GM21786 (cell line): ENCODE data around the gene PNP.
"Not testable (repeated sequence)": the region's sequence is repeated elsewhere in the genome, so short reads cannot be mapped to it uniquely, and the experiment has no call there.

Source experiments
- ATAC-seq: cut with Tn5 transposase; IDR thresholded peaks from one replicate; pipeline ENCODE4 v1.9.1; 2021; ENCODE audit not compliant: unreplicated experiment

The PNP gene

DNA sequence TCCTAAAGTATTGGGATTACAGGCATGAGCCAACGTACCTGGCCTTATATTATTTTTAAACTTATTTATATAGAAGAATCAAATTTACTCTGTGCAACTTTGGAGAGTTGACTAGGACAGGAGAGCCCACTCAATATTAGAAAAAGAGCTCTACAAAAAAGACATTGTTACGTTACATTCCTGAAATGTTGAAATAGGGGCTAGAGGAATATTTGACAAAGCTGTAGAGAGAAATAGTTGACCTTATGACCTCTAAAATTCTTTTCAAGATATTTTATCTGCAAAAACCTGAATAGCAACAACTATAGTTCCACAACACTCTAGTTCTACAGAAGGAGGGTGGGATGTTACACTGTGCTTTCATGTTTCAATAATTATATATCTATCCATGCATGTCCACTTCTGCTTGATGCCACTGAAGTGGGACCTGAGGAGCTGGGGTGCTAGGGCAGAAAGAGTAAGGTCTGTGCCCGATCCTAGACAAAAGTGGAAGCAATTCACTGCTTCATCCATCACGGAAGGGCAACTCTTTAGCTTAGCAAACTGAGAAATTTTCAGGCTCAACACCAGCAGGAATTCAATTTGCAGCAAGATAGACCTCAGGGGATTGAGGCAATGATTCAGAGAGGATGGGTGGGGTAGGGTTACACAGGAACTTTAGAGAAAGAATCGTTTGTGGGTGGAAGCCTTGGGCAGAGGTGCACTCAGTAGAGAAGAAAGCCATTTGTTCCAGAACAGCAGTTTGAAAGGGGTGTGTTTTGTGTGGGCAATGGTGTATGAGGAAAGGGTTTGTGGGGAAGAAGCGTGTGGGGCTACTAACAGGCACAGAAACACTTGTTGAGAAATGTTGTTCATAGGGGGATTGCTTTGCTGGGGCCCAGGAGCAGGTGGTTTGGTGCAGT lies 20.1 kb downstream of the PNP start:
- no peak for ATAC-seq

DNA sequence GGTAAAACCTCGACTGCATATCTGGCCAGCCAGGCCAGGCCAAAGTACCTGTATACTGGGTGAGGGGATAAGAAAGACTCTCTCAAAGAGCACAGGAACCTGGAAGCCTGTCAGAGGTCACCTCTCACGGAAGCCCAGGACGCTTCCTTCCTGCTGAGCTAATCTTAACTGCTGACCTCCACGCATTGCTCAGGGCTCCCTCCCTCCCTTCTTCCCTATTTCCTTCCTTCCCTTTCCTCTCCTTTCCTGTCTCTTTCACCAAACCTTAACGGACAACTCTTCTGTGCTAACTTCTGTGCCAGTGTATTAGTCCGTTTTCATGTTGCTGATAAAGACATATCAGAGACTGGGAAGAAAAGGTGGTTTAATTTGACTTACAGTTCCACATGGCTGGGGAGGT lies 21.4 kb downstream of the PNP start:
- no peak for ATAC-seq

DNA sequence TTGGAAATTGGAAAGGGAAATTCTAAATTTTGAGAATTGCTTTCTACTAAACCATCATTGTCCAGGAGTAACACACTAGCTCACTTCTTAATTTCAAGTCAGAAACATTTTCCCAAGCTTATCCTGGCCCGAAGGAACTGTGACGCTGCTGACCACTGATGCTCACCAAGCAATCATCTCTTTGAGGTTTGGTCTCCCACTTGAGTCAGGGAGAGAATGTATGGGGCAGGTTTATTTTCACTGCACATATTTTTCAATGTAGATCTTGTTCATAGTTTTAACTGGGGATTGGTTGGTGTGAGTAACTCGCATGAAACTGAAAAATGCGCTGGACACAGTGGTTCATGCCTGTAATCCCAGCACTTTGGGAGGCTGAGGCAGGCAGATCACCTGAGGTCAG lies 23.3 kb downstream of the PNP start:
- ATAC-seq: no peak

DNA sequence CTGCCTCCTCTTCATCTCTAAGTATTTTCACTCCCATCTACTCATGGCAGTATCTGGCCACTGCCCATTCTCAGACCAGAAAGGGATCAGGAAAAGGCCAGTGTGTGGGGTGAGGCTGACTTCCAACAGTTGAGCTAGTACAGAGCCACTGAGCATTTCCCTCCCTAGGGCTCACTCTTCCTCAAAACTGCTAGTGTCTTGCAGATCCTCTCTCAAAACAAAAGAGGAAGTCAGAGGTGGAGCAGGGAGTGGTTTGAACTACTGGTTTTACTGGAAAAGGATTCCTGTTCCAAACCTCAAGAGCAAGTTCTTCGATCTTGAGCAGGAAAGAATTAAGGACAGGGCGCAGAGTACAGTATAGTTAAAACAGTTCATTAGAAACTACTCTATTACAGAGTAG lies 24.4 kb downstream of the PNP start:
- ATAC-seq: no peak

DNA sequence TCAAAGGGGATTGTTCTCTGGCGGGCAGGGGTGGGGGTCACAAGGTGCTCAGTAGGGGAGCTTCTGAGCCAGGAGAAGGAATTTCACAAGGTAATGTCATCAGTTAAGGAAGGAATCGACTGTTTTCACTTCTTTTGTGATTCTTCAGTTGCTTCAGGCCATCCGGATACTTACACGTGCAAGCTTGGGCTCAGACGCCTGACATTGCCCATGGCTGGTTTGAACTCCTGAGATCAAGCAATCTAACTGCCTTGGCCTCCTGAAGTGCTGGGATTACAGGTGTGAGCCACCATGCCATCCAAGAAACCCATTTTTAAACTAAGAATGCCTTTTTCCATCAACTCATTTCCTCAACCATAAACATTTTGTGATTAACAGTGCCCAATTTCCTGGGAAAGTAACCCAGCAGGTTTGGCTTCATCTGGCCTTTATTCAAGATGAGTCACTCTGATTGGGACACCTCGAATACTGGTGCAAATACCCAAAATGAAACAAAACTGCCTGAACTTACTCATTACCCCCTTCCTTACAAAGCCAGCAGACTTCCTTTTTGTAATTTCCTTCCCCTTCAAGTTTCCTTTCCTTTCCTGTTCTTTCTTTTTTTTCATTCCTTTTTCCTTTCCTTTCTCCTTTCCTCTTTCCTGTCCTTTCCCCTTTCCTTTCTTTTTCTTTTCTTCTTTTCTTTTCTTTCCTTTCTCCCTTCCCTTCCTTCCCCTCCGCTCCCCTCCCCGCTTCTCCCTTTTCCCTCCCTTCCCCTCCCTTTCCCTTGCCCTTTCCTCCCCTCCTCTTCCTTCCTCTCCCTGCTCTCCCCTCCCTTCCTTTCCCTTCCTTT lies 25.9 kb downstream of the PNP start:
- ATAC-seq: no peak

DNA sequence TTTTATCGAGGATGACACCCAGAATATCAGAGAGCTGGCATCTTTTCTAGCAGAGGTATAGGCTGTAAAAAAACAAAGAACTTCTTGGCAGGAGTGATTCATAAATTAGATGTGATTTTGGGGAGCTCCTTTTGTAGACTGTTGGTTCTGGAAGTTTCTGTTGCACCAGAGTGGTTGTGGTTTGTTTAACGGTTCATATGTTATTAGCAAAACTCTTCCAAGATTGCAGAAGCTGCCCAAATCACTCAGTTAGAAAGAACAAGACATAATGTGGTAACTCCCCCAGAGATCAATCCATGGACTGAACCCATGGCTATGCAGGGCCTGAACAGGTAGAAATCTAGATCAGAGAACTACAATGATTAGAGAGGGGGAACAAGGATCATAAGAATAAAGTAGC lies 29.4 kb downstream of the PNP start:
- no peak for ATAC-seq

DNA sequence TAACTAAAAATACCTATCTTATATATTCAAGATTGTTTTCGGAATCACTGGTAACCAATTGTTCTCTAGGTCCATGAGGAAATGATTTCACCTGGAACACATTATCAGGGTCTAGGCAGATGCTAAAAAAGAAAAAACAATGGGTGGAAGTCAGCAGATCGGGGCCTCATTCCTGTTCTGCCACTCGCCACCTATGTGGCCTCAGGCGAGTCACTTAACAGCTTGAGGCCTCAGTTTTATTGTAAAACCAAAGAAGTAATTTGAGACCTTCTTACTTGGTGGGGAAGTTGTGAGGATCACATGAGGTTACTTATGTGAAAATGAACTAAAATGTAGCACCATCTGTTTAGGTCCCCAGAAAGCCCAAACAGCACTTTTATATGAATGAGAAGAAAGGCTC lies 29.9 kb downstream of the PNP start:
- ATAC-seq: no peak

DNA sequence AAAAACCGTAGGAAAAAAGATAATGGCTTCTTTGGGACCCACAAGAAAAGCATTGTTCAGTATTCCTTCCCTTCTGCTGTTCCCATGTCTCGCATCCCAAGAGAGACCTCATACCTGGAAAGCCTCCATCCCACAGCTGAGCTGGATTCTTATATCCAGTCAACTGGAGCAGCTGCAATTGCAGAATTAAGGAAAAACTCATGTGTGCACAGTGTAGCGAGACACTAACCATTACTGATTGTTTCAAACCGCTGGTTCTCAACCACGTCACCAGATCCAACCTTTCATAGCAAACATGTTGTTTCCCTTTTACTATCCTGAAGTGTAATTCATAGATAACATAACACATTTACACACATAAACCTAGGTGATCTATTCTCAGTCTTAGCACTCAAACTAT lies 30.7 kb downstream of the PNP start:
- no peak for ATAC-seq

DNA sequence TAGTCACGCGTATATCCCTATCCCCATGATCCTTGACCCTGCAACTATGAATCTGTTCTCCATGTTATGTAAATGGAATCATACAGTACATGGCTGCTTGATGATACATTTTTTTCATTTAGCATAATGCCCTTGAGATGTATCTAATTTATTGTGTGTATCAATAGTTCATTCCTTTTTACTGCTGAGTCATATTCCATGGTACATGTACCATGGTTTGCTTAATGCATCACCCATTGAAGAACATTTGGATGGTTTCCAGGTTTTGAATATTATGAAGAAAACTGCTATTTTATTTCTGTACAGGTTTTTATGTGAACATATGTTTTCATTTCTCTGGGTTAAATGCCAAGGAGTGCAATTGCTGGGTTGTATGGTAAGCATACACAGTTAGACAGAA lies 32.1 kb downstream of the PNP start:
- no peak for ATAC-seq

DNA sequence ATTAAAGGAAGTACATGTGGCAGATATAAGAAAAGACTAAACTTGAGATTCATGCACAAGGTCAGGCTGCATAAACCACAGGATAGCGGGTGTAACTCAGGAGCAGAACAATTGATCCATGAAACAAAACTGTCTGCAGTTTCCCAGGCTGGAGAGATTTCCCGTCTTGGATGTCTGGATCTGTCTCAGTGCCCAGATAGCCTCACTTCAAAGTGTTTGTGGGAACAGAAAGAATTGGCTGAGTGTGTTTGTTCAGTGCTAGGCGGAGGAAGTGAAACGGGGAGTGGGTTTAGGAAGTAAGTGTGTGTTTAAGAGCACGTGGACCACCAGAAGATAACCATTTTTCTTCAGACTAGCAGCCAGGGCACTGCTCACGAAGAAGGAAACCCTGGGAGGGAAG lies 34.7 kb downstream of the PNP start:
- no peak for ATAC-seq

DNA sequence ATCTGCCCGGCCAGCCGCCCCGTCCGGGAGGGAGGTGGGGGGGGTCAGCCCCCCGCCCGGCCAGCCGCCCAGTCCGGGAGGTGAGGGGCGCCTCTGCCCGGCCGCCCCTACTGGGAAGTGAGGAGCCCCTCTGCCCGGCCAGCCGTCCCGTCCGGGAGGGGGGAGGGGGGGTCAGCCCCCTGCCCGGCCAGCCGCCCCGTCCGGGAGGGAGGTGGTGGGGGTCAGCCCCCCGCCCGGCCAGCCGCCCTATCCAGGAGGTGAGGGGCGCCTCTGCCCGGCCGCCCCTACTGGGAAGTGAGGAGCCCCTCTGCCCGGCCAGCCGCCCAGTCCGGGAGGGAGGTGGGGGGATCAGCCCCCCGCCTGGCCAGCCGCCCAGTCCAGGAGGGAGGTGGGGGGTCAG lies 37.1 kb downstream of the PNP start:
- ATAC-seq: not testable (repeated sequence)

DNA sequence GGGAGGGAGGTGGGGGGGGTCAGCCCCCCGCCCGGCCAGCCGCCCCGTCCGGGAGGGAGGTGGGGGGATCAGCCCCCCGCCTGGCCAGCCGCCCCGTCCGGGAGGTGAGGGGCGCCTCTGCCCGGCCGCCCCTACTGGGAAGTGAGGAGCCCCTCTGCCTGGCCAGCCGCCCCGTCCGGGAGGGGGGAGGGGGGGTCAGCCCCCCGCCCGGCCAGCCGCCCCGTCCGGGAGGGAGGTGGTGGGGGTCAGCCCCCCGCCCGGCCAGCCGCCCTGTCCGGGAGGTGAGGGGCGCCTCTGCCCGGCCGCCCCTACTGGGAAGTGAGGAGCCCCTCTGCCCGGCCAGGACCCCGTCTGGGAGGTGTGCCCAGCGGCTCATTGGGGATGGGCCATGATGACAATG lies 37.5 kb downstream of the PNP start:
- not testable (repeated sequence) for ATAC-seq

DNA sequence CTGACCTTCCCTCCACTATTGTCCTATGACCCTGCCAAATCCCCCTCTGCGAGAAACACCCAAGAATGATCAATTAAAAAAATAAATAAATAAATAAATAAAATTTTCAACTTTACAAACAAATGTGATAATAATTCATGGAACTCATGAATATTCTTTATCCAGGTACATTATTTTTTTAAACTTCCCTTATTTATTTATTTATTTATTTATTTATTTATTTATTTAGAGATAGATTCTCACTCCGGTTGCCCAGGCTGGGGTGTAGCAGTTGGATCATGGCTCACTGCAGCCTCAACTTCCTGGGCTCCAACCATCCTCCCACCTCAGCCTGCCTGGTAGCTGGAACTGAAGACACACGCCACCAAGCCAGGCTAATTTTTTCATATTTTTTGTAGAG lies 38.3 kb downstream of the PNP start:
- ATAC-seq: not testable (repeated sequence)

DNA sequence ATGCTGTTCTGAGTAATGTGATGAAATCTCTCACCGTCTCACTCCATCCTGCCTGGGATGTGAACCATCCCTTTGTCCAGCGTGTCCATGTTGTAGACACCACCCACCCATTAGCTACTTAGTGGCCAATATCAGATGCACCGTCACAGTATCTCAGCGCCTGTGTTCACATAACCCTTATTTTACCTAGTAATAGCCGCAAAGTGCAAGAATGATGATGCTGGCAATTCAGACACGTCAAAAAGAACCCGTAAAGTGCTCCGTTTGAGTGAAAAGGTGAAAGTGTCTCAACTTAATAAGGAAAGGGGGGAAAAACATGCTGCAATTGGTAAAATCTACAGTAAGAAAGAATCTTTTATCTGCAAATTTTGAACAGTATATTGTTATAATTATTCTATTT lies 39.2 kb downstream of the PNP start:
- ATAC-seq: no peak

DNA sequence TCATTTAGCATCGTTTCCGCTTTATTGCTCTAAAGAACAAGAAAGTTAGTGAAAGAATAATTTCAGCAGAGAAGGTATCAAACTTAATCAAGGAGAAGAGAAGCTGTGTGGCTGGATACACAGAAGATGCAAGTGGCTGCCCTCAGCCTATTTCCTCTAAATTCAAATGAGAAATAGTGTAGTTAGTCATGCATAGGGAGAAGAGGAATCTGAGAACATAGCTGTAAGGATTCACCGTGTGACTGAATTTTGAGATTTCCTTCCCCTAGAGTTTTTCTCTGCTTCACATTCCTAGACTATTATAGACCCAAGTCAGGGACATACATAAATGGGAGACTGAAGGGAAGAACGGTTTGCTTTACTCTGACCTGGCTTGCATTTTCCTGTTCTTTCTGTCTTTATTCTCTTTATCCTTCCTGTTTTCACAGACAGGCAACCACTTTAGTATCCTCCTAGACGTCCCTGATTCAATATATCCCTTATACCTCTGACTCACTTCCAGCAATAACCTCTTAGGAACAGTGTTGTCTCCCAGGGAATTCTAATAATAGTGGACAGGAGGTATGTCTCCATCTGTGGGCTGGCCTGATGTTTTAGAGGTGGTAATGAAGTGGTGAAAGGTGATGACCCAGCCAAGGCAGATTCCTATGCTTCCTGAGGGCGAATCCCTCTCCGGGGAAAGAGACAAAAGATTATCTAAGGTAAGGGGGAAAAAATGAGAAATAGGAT lies 43.1 kb downstream of the PNP start:
- no peak for ATAC-seq

DNA sequence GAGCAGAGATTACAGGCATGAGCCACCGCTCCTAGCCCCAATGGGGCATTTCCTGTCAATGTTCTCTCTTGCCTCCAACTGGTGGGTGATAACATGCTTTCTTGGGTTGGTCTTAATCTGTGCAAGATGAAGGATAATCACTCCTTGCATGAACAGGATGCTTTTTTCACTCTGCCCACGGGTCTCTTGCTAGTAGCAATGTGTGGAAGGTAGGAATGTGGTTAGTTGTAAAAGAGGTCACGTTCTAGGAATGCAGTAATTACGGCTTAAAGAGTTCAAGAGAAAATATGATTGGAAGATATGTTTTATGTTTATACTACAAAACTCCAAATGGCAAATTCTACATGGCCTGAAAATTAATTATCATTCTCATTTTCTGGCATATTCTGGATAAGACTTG lies 46.6 kb downstream of the PNP start:
- no peak for ATAC-seq

DNA sequence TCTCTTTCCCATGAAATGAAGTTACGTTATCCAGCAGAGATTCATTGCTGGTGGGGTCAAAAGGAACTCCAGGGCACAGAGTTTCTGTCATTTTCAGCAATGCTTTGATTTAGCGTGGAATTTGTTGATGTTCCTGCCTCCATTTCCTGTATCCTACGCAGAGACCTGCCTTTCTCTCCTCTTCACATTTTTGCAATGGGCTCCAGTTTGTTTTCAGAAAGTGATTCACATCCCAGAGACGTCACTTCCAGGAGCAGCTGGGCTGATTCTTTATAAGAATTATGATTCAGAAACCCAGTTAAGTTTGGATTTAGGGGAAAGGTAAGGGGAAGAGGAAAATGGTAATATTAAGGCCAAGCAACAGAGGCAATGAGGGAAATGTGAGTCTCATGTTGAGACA lies 47.7 kb downstream of the PNP start:
- ATAC-seq: no peak

DNA sequence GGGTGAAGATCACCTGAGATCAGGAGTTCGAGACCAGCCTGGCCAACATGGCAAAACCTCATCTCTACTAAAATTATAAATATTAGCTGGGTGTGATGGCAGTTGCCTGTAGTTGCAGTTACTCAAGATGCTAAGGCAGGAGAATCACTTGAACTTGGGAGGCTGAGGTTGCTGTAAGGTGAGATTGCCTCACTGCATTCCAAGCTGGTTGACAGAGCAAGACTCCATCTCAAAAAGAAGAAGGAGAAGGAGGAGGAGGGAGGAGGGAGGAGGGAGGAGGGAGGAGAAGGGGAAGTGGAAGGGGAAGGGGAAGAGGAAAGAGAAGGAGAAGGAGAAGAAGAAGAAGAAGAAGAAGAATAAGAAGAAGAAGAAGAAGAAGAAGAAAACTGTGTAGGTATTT lies 53.1 kb downstream of the PNP start:
- no peak for ATAC-seq

DNA sequence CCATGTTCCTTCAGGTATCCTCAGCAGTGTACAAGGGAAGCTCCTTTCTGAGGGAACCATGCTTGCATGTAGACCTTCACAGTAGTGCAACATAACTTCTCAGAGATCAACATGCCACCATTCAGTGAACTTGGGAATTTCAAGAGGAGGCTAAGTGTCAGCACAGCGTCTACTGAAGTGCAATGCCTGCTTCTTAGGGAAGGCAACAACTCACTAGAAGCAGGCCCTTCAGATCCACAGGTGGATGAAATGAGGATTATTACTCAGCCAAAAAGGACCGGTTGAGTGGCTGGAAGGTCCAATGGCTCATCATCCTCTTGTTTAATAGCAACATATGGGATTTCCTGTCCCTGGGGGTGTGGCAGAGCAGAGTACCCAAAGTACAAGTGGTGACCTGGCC lies 54.8 kb downstream of the PNP start:
- no peak for ATAC-seq
